Measurements from ENCODE around the gene PLEKHA8.

GRCh38 chr7:30087371-30087770 is 59.2 kb downstream of the PLEKHA8 start:
- TF ChIP-seq EZH2 (IDR thresholded peaks at IDR 0.05) (no peak), CTCF (IDR thresholded peaks at IDR 0.05) (no peak), EZH2phosphoT487 (IDR thresholded peaks at IDR 0.05) (no peak)
